Inferior parietal cortex (tissue), 1 donor: ENCODE measurements around the gene SH3RF3.

Experiments used
- DNase-seq: peaks from one replicate; pipeline ENCODE4 v3.0.0-alpha.2; 2016; ENCODE audit errors: extremely low spot score

The SH3RF3 gene

GRCh38 chr2:109473616-109474318, 344.8 kb downstream of the SH3RF3 start:
- DNase-seq: no peak

- DNase-seq: no peak
Measured at GRCh38 chr2:109474319-109474825, 345.4 kb downstream of the SH3RF3 start.

GRCh38 chr2:109475531-109476210, 346.7 kb downstream of the SH3RF3 start:
- DNase-seq: peak; percentile 47

- DNase-seq: no peak
Measured at GRCh38 chr2:109476641-109477441, 347.8 kb downstream of the SH3RF3 start.

- DNase-seq: no peak
Measured at GRCh38 chr2:109478906-109479493, 350.0 kb downstream of the SH3RF3 start.

- no peak for DNase-seq
Measured at GRCh38 chr2:109479804-109480203, 350.8 kb downstream of the SH3RF3 start.

- no peak for DNase-seq
Measured at GRCh38 chr2:109480486-109481195, 351.6 kb downstream of the SH3RF3 start.

- no peak for DNase-seq
Measured at GRCh38 chr2:109481196-109481555, 352.2 kb downstream of the SH3RF3 start.

- DNase-seq: no peak
Measured at GRCh38 chr2:109481599-109481998, 352.6 kb downstream of the SH3RF3 start.

GRCh38 chr2:109482361-109482861, 353.4 kb downstream of the SH3RF3 start:
- no peak for DNase-seq

GRCh38 chr2:109486711-109487535, 357.9 kb downstream of the SH3RF3 start:
- DNase-seq: no peak

GRCh38 chr2:109487536-109487869, 358.5 kb downstream of the SH3RF3 start:
- no peak for DNase-seq

- no peak for DNase-seq
Measured at GRCh38 chr2:109487871-109488655, 359.1 kb downstream of the SH3RF3 start.

- DNase-seq: no peak
Measured at GRCh38 chr2:109489296-109489695, 360.3 kb downstream of the SH3RF3 start.

GRCh38 chr2:109493176-109493935, 364.4 kb downstream of the SH3RF3 start:
- DNase-seq: no peak

- no peak for DNase-seq
Measured at GRCh38 chr2:109494351-109494750, 365.3 kb downstream of the SH3RF3 start.

GRCh38 chr2:109497463-109497862, 368.5 kb downstream of the SH3RF3 start:
- no peak for DNase-seq

GRCh38 chr2:109497911-109498870, 369.2 kb downstream of the SH3RF3 start:
- no peak for DNase-seq
